ENCODE measurements around the gene CC2D1A. TPM values are rescaled to one million over a fixed set of nuclear protein-coding genes. Genes with fewer than 3 reads are reported as not detected.

Gene CC2D1A
- polyA plus RNA-seq, 1 donor, result 16.3 TPM

GRCh38 chr19:13937479-13938300 lies 31.7 kb downstream of the CC2D1A start:
- no peak for DNase-seq

GRCh38 chr19:13938301-13939064 lies 32.5 kb downstream of the CC2D1A start, which contains the start of gene PODNL1:
PODNL1 (minus strand) TSS chr19:13938417; CDS start chr19:13938181, 236 bp downstream.
- no peak for DNase-seq

GRCh38 chr19:13942023-13942684 lies 36.2 kb downstream of the CC2D1A start:
- no peak for DNase-seq

DNA sequence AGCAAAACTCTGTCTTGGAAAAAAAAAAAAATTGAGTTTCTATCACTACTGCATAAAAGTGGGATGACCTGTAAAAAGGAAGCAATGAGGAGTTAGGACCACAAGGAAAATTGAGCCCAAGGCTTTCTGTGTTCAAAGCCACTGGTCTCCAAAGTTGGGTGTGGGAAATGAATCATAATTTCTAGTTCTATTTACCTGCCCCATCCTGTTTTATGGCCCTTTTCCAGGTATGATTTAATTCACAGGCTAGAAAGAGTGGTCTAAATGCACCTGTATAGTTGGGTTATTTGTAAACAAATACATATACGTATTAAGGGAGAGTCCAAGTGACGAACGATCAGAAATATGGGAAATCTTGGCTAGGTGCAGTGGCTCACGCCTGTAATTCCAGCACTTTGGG lies 40.4 kb downstream of the CC2D1A start:
- DNase-seq, result no peak

- DNase-seq, result no peak
Measured at GRCh38 chr19:13951043-13951442, 45.0 kb downstream of the CC2D1A start.

DNA sequence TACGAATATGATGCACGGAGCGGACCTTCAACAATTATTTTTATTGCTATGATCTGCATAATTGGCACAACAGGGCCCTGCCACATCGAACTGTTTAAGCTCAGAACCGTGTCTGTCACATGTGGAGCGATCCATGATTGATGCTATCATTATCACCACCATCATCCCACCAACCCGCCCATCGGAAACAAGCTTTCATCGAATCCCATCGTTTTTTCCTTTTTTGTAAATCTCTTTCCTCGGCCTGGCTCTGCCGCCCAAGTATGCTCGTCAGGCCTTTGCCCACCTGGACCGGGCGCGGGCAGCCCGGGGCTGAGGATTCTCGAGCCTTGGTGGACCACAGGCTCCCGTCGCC lies 45.8 kb downstream of the CC2D1A start:
- no peak for DNase-seq

DNA sequence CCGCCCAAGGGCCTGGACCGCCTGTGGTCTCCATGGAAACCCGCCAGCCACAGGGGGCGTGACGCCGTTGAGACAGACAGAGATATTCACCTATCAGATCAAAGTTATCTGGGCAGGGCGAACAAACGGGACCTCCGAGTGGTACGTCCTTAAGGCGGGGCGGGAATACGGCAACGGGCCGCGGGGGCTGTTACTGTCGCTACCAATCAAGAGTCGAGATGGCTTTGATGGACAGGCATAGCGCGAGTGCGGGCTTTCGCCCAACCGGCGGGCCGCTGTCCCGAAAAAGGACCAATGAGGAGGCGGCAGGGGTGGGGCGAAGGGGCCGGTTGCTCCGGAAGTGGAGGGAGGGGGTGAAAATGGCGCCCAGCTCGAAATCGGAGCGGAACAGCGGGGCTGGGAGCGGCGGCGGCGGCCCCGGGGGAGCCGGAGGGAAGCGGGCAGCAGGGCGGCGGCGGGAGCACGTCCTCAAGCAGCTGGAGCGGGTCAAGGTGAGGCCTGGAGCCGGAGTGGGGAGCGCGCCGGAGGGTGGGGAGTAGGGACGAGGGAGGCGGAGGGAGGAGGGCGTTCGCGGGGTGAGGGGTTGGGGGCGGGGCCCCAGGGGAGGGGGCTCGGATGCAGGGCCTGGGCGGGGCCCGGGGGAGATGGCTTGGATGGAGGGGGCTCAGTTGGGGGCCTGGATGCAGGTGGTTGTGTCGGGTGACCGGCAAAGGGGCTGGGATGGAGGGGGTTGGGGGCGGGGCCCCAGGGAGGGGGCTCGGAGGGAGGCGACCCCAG lies 46.3 kb downstream of the CC2D1A start, which contains the start of gene DCAF15:
Gene DCAF15 (plus strand): TSS at position 356 of the 777 bp plus-strand sequence. CDS start 4 bp downstream, at position 360.
- DNase-seq, result peak; percentile 99

- peak; percentile 38 for DNase-seq
Measured at GRCh38 chr19:13952931-13953531, 47.0 kb downstream of the CC2D1A start.

DNA sequence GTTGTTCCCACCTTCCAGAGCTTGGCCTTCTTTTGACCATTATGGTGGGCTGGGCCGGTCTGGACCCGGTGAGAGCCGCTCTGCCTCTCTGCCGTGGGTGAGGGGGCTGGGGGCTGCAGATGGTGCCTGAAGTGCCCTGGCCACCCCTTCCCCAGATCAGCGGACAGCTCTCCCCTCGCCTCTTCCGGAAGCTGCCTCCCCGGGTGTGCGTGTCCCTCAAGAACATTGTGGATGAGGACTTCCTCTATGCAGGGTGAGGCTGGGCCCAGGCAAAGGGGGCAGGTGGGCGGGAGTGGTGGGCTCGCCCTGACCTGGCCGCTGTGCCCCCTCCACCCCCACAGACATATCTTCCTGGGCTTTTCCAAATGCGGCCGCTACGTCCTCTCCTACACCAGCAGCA lies 48.2 kb downstream of the CC2D1A start:
- no peak for DNase-seq

DNA sequence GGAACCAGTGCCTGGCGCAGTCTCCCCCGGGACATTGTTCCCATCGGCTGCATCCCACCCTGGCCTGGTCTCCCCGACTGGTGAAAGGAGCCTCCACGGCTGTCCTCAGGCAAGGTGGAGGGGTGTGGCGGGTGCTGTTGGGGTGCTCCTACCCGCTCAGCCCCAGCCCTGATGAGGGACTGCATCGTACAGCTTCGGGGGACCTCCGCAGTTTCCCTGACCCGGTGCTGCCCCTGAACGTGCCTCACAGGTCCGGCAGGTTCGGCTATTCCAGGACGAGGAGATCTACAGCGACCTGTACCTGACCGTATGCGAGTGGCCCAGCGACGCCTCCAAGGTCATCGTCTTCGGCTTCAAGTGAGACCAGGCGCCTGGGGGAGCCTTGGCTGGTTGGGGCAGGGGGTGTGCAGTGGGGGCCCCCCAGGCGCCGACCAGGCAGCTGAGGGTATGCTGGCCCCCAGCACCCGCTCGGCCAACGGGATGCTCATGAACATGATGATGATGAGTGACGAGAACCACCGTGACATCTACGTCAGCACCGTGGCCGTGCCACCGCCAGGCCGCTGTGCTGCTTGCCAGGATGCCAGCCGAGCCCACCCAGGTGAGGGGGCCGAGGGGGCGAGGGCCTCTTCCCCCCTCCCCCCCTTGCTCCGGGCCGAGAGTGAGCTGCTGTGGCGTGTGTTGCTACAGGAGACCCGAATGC lies 49.8 kb downstream of the CC2D1A start:
- DNase-seq, result no peak

DNA sequence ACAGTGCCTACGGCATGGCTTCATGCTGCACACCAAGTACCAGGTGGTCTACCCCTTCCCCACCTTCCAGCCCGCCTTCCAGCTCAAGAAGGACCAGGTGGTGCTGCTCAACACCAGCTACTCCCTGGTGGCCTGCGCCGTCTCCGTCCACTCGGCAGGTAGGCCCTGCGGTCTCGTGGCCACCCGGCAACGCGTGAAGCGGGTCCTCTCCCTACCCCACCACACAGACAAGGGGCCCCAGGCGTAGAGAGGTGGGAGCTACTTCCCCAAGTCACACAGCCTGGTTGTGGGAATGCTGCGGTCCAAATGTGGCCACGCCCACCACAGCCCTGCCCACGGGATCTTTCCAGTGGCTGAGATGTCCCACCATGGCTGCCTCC lies 50.4 kb downstream of the CC2D1A start:
- DNase-seq, result no peak

DNA sequence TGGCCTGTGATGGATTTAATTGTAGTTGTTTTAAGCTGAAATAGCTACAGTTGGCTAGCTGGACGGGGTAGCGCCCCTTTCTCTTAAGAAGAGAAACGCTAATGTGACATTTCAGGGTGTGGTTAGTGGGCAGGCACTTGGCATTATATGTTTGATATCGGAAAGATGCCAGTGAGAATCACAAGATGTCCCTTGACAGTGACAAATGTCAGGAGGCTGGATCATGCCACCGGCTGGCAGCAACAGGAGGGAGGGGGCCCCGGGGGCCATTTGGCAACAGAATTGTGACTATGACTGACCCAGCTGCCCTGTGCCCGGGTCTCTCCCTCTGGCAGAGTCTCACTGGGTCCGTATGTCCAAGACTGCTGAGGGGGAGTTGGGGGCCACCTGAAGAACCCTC lies 51.0 kb downstream of the CC2D1A start:
- DNase-seq, result no peak

DNA sequence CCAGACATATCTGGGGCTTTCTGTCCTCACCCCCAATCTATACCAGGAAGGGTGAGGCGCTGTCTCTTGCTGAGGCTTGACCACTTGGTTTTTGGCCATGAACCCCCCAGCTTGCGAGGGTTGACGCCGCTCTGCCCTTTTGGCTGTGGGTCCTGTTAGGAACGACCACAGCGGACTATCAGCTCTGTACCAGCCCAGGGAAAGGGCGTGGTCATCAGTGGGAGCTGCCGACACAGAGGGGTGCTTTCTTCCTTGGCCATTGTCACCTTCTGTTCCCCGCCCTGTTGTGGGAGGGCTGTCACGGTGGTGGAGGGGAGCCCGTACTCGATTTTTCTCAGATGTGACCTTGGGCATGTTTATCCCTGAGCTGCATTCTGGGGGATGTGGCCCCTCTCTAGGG lies 52.0 kb downstream of the CC2D1A start:
- no peak for DNase-seq

GRCh38 chr19:13959141-13959961 lies 53.4 kb downstream of the CC2D1A start:
- DNase-seq, result no peak

DNA sequence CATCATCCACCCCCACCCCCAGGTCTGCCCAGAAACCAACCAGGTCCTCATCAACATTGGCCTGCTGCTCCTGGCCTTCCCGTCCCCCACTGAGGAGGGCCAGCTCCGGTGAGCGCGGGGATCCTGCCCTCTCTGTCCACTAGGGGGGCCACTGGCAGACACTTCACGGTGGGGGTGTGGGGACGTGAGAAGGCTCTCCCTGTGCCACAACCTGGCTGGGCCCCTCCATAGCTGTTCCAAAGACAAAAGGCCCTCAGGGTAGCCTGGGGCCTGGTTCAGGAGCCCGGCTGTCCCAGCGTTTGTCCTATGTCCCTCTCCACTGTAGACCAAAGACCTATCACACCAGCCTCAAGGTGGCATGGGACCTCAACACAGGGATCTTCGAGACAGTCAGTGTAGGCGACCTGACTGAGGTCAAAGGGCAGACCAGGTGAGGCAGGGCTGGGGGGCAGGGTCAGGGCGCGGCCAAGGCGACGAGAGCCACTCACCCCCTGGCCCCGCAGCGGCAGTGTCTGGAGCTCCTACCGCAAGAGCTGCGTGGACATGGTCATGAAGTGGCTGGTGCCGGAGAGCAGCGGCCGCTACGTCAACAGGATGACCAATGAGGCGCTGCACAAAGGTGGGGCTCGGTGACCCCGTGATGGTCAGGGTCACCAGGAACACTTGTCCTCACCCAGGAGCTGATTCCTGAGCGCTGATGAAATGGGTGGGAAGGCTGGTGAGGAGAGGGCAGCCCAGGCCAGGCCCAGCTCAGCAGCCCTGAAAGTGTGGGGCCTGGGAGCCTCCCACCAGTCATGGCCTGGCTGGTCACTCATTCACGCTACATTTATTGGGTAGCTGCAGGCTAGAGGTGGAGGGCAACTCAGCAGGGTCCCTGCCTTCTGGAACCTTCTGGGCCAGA lies 54.2 kb downstream of the CC2D1A start:
- DNase-seq, result no peak

DNA sequence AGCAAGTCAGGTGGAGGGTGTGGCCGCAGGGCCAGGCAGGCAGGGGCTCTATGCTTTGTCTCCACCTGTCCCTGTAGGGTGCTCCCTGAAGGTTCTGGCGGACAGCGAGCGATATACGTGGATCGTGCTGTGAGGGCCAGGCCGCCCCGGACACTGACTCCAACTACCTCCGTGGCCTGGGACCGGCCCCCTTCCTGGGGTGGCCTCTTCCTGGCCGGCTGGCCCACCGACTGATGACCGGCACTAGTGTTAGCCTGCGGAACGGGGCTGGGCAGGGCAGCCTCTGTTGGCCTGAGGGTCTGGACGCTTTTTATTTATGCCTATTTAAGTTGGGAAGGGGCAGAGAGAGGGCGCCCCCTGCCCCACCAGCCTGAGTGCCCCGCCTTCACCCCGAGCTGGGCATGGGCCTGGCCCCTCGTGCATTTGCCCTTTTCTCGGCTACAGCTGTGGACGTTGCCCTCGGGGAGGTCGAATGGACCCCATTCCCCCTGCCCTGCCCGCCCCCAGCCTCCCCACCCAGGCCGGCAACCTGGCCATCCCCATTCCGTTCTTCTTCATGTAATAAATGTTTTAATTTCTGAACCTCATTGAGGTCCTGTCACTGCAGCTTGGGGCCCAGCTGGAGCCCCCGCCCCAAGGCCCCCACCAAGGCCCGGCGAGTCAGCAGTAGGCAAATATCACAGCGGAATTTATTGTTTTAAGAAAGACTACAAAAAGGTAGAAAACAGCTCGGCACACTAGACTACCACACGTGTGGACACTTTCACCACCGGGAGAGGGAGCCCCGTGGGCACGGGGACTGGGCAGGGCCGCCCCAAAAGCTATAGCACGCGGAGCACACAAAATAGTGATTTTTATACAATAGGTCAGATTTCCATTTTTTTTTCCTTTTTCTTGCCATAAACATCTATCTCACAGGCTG lies 55.1 kb downstream of the CC2D1A start:
- DNase-seq, result no peak

DNA sequence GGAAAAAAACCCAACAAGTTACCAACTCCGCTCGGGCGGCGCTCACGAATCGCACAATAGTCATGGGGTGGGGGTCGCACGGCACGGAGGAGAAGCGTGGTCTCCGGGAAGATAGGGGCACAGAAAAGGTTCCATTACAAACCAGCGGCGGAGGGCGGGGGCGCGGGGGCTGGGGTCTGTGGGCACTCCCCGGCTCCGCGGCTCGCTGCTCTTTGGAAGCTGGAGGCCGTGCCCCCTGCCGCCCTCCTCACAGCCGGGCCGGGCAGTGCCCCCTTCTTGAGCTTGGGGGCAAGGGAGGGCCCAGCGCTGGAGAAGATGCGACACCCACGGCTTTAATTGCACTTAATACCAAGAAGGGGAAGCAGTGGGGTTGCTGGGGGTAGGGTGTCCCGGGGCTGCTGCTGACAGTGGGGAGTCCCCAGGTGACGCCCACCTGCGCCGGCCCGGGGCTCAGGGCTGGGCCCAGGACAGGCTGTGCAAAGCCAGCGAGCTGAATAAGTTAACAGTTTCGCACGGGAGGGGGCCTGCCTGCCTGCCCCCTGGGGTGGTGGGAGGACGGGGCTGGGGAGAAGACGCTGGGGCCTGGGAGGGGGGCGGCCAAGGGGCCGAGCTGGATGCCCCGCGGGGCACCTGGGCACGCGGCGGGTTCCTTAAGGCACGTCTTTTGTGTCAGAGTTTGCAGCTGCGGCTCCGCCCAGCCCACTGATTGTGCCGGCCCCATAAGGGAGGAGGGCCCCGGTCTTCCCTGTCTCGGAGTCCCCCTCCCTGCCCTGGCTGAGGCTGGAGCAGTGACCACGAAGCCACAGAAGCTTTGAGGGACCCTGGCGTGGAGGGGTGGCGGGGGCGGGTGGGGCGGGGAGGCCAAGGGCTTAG lies 56.1 kb downstream of the CC2D1A start:
- DNase-seq, result peak; percentile 38

Measured in hindlimb muscle (tissue), 1 donor.